KOPT-K1 (cell line): ENCODE measurements around the gene RBPJ.

Experiments
- H3K27ac ChIP-seq: fragments of 200-600 bp; sonication (generic); 2 replicates; pipeline ENCODE4 v1.5.1; 2016; ENCODE audit warnings: antibody characterized with exemption, mild to moderate bottlenecking, low read depth, low read length; ENCODE audit not compliant: poor library complexity, severe bottlenecking
- H3K36me3 ChIP-seq: fragments of 200-600 bp; sonication (generic); 2 replicates; pipeline ENCODE4 v1.5.1; 2017; ENCODE audit warnings: antibody characterized with exemption, mild to moderate bottlenecking, low read length, moderate library complexity; ENCODE audit not compliant: insufficient read depth
- H3K9me3 ChIP-seq: fragments of 200-600 bp; sonication (generic); 2 replicates; pipeline ENCODE4 v1.5.1; 2017; ENCODE audit warnings: antibody characterized with exemption, low read length, mild to moderate bottlenecking; ENCODE audit not compliant: insufficient read depth, poor library complexity, severe bottlenecking

RBPJ gene

GRCh38 chr4:26320538-26321372 is at the start of gene RBPJ:
Gene RBPJ, plus strand, starts transcription at chr4:26321014. Its CDS starts 15 bp downstream, at chr4:26321029.
- peak within 1 kb of the TSS; percentile 80 for H3K27ac ChIP-seq
- peaks cover 2% of the 10 kb centered on the region for H3K9me3 ChIP-seq

GRCh38 chr4:26271703-26272102 is 49.1 kb upstream of the RBPJ start:
- no peak overlapping the region for H3K27ac ChIP-seq
- no peaks in the 10 kb centered on the region for H3K9me3 ChIP-seq
- H3K36me3 ChIP-seq: no peaks in the 10 kb centered on the region

More at GRCh38 chr4:26320538-26321372, at the start of gene RBPJ:
- no peaks in the 10 kb centered on the region for H3K36me3 ChIP-seq

- H3K36me3 ChIP-seq: no peaks in the 10 kb centered on the region
- no peaks in the 10 kb centered on the region for H3K9me3 ChIP-seq
- peak overlapping the region; percentile 27 for H3K27ac ChIP-seq
Observed at GRCh38 chr4:26272654-26273615, 47.9 kb upstream of the RBPJ start.

- H3K27ac ChIP-seq: peak overlapping the region; percentile 27
- no peaks in the 10 kb centered on the region for H3K9me3 ChIP-seq
- H3K36me3 ChIP-seq: no peaks in the 10 kb centered on the region
Observed at GRCh38 chr4:26273616-26273980, 47.2 kb upstream of the RBPJ start.

GRCh38 chr4:26275281-26275680 is 45.5 kb upstream of the RBPJ start:
- Histone ChIP-seq H3K36me3 (no peaks in the 10 kb centered on the region), H3K27ac (no peak overlapping the region)

GRCh38 chr4:26279446-26279845 is 41.4 kb upstream of the RBPJ start:
- no peaks in the 10 kb centered on the region for H3K9me3 ChIP-seq
- H3K27ac ChIP-seq: no peak overlapping the region
- H3K36me3 ChIP-seq: no peaks in the 10 kb centered on the region

More at GRCh38 chr4:26275281-26275680, 45.5 kb upstream of the RBPJ start:
- no peaks in the 10 kb centered on the region for H3K9me3 ChIP-seq

- H3K27ac ChIP-seq: no peak overlapping the region
- no peaks in the 10 kb centered on the region for H3K36me3 ChIP-seq
- H3K9me3 ChIP-seq: no peaks in the 10 kb centered on the region
Observed at GRCh38 chr4:26281881-26282280, 38.9 kb upstream of the RBPJ start.

- H3K9me3 ChIP-seq: no peaks in the 10 kb centered on the region
- no peaks in the 10 kb centered on the region for H3K36me3 ChIP-seq
- H3K27ac ChIP-seq: no peak overlapping the region
Observed at GRCh38 chr4:26284536-26284935, 36.3 kb upstream of the RBPJ start.

GRCh38 chr4:26285272-26285671 is 35.5 kb upstream of the RBPJ start:
- Histone ChIP-seq H3K27ac (no peak overlapping the region), H3K9me3 (no peaks in the 10 kb centered on the region), H3K36me3 (no peaks in the 10 kb centered on the region)

GRCh38 chr4:26287756-26288155 is 33.1 kb upstream of the RBPJ start:
- Histone ChIP-seq H3K9me3 (no peaks in the 10 kb centered on the region), H3K27ac (no peak overlapping the region)

GRCh38 chr4:26288355-26288909 is 32.4 kb upstream of the RBPJ start:
- no peaks in the 10 kb centered on the region for H3K9me3 ChIP-seq
- H3K27ac ChIP-seq: no peak overlapping the region
- H3K36me3 ChIP-seq: no peaks in the 10 kb centered on the region

More at GRCh38 chr4:26287756-26288155, 33.1 kb upstream of the RBPJ start:
- H3K36me3 ChIP-seq: no peaks in the 10 kb centered on the region

GRCh38 chr4:26289401-26289800 is 31.4 kb upstream of the RBPJ start:
- Histone ChIP-seq H3K27ac (no peak overlapping the region), H3K36me3 (no peaks in the 10 kb centered on the region), H3K9me3 (no peaks in the 10 kb centered on the region)

GRCh38 chr4:26290321-26290720 is 30.5 kb upstream of the RBPJ start:
- Histone ChIP-seq H3K9me3 (no peaks in the 10 kb centered on the region), H3K36me3 (no peaks in the 10 kb centered on the region), H3K27ac (no peak overlapping the region)

- no peak overlapping the region for H3K27ac ChIP-seq
- H3K9me3 ChIP-seq: no peaks in the 10 kb centered on the region
- H3K36me3 ChIP-seq: no peaks in the 10 kb centered on the region
Observed at GRCh38 chr4:26294904-26295303, 25.9 kb upstream of the RBPJ start.

GRCh38 chr4:26296021-26296420 is 24.8 kb upstream of the RBPJ start:
- no peak overlapping the region for H3K27ac ChIP-seq
- H3K36me3 ChIP-seq: no peaks in the 10 kb centered on the region
- H3K9me3 ChIP-seq: no peaks in the 10 kb centered on the region
